OCI-LY7 (cell line): ENCODE results near the gene TXN. TPM values are rescaled to one million over a fixed set of nuclear protein-coding genes. Genes with fewer than 3 reads are reported as not detected.

Source experiments
- BruUV-seq: library from RNA; stranded (reverse); fragments of 400-500 nt; replicated peaks from 2 replicates; lab custom pipeline; 2021; lab: Mats Ljungman, UMichigan
- CTCF ChIA-PET: fragments of 300-600 bp; sonication (Branson Sonifier 250); formaldehyde crosslinking; loops from one replicate; lab custom pipeline; 2022; ENCODE audit warnings: antibody characterized with exemption; ENCODE audit not compliant: unreplicated experiment; lab: Charles Lee
- POLR2A ChIA-PET: fragments of 300-600 bp; sonication (Branson Sonifier 250); formaldehyde crosslinking; loops from one replicate; lab custom pipeline; 2022; ENCODE audit warnings: antibody characterized with exemption; lab: Charles Lee
- DNase-seq: peaks from one replicate; pipeline ENCODE4 v3.0.0-alpha.2; 2015; ENCODE audit warnings: low spot score
- H2AFZ ChIP-seq: fragments of 200-600 bp; sonication (generic), shearing (Covaris generic); 2 replicates; pipeline ENCODE4 v1.6.1; 2014; ENCODE audit warnings: mild to moderate bottlenecking, antibody characterized with exemption, low read length, moderate library complexity
- H3K27ac ChIP-seq: fragments of 200-600 bp; sonication (generic); 2 replicates; pipeline ENCODE4 v1.5.1; 2014; ENCODE audit warnings: mixed run types, low read depth, mild to moderate bottlenecking, moderate library complexity, low read length, inconsistent platforms; ENCODE audit not compliant: poor library complexity, severe bottlenecking
- H3K36me3 ChIP-seq: fragments of 200-600 bp; sonication (generic); 2 replicates; pipeline ENCODE4 v1.6.1; 2014; ENCODE audit warnings: mild to moderate bottlenecking, antibody characterized with exemption, low read length, moderate library complexity, mixed read lengths; ENCODE audit not compliant: insufficient read depth
- H3K4me1 ChIP-seq: fragments of 200-600 bp; sonication (generic); 2 replicates; pipeline ENCODE4 v1.5.1; 2014; ENCODE audit warnings: mild to moderate bottlenecking, low read length; ENCODE audit not compliant: insufficient read depth, poor library complexity, severe bottlenecking
- H3K4me2 ChIP-seq: fragments of 200-600 bp; sonication (generic); 2 replicates; pipeline ENCODE4 v1.6.1; 2014; ENCODE audit warnings: mild to moderate bottlenecking, low read length
- H3K4me3 ChIP-seq: fragments of 200-600 bp; sonication (generic); 2 replicates; pipeline ENCODE4 v1.5.1; 2014; ENCODE audit warnings: mild to moderate bottlenecking, low read depth, low read length; ENCODE audit not compliant: poor library complexity, severe bottlenecking
- H3K79me2 ChIP-seq: fragments of 200-600 bp; sonication (generic); 2 replicates; pipeline ENCODE4 v1.6.1; 2016; ENCODE audit warnings: low read depth, mild to moderate bottlenecking, low read length, moderate library complexity, mixed read lengths; ENCODE audit not compliant: insufficient read depth
- H3K9me2 ChIP-seq: fragments of 200-600 bp; sonication (generic); 2 replicates; pipeline ENCODE4 v1.6.1; 2016; ENCODE audit warnings: mild to moderate bottlenecking, low read length, mixed read lengths; ENCODE audit not compliant: insufficient read depth
- H3K9me3 ChIP-seq: fragments of 200-600 bp; sonication (generic); 2 replicates; pipeline ENCODE4 v1.6.1; 2014; ENCODE audit warnings: mild to moderate bottlenecking, mixed run types, low read length, mixed read lengths
- H4K20me1 ChIP-seq: fragments of 200-600 bp; sonication (generic); 2 replicates; pipeline ENCODE4 v1.6.1; 2014; ENCODE audit warnings: mild to moderate bottlenecking, antibody characterized with exemption, low read length, moderate library complexity, mixed read lengths; ENCODE audit not compliant: insufficient read depth
- CTCF ChIP-seq: fragments of 200-600 bp; sonication (generic); conservative IDR thresholded peaks from 2 replicates; pipeline ENCODE4 v1.5.1; 2014; ENCODE audit warnings: mild to moderate bottlenecking, antibody characterized with exemption, low read length, moderate library complexity, mixed read lengths
- EZH2phosphoT487 ChIP-seq: fragments of 200-600 bp; sonication (generic); IDR thresholded peaks from 2 replicates; pipeline ENCODE4 v1.6.1; 2018; ENCODE audit warnings: low read depth, borderline replicate concordance, mild to moderate bottlenecking, mixed run types, antibody characterized with exemption, low read length, moderate library complexity, mixed read lengths
- intact Hi-C: fragments of 100-400 bp; cut with micrococcal nuclease; formaldehyde crosslinking; loops from one replicate; pipeline ENCODE4 v1.10.0; 2022; ENCODE audit not compliant: unreplicated experiment
- total RNA-seq, 2 experiments: library from RNA; depleted of rRNA in 1 of 2; stranded (reverse); fragments of >200 nt in 1 of 2; shearing (Covaris generic) in 1 of 2; gene quantifications; 2 replicates each; pipeline ENCODE4 v1.2.3, GENCODE V29; 2014 to 2022

Gene TXN
- total RNA-seq, 2 experiments from 2014 or later, result 120 to 165 TPM

DNA sequence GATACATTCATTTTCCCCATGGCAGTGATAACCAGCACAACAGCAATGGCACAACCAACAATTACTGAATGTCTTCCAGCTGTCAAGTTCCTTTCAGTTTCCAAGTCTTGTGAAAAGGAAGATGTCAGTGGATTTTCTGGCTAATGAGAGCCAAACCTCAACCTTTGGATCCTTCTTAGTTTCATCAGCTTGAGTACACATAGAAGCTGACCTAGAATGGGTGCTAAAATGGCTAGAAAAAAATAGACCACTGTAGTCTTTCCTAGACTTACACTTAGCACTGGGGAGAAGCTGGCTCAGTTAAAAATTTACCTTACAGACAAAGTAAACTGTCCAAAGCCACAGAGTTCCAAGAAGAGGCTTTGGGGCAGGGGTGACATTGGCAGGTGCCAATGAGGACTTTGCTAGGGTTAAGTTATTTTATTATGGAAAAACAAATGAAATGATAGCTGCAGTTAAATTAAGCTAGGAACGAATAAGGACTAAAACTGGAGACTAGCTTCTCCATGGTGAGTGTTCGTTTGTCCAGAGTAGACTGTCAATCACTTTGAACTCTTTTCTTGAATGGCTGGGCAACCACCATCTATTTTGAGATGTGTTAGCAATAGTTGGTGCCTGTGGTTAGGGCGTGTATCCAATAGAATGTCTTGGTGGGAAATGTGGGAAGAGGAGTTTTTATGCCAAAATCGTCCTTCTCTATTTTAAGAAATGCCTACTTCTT, 25.9 kb upstream of the TXN start:
- no TSS peak for BruUV-seq
- H3K9me3 ChIP-seq, result no peaks in the 10 kb centered on the region
- H3K4me2 ChIP-seq, result no peak overlapping the region
- H3K4me3 ChIP-seq, result no peak overlapping the region
- no peak overlapping the region for H2AFZ ChIP-seq
- no peak for DNase-seq
- TF ChIP-seq CTCF (no peak), EZH2phosphoT487 (no peak)
- H3K4me1 ChIP-seq, result no peaks in the 10 kb centered on the region
- no peaks in the 10 kb centered on the region for H3K79me2 ChIP-seq
- H3K27ac ChIP-seq, result no peak overlapping the region
- POLR2A ChIA-PET, result interaction anchor here (0.6 to 1.2 kb wide), 3 partner anchors 8 to 25 kb away, joined by 3 to 4 read pairs (median 3); partner anchors contain the start of gene TXN
- CTCF ChIA-PET, result no interaction called here
- no peaks in the 10 kb centered on the region for H4K20me1 ChIP-seq
- intact Hi-C loops, result no loop called here
- no peaks in the 10 kb centered on the region for H3K9me2 ChIP-seq
- no peaks in the 10 kb centered on the region for H3K36me3 ChIP-seq

- no peak overlapping the region for H3K4me2 ChIP-seq
- no peak overlapping the region for H3K27ac ChIP-seq
- ChIA-PET CTCF (no interaction called here), POLR2A (interaction anchor here (1.4 kb wide), 1 partner anchor 10 kb away, joined by 3 read pairs; no protein-coding TSS in a partner anchor)
- intact Hi-C loops, result no loop called here
- no peaks in the 10 kb centered on the region for H4K20me1 ChIP-seq
- no peaks in the 10 kb centered on the region for H3K79me2 ChIP-seq
- no peaks in the 10 kb centered on the region for H3K9me3 ChIP-seq
- no peak overlapping the region for H3K4me3 ChIP-seq
- no peaks in the 10 kb centered on the region for H3K36me3 ChIP-seq
- H3K4me1 ChIP-seq, result no peaks in the 10 kb centered on the region
- TF ChIP-seq EZH2phosphoT487 (no peak), CTCF (no peak)
- no peaks in the 10 kb centered on the region for H3K9me2 ChIP-seq
- BruUV-seq, result no TSS peak
- H2AFZ ChIP-seq, result no peak overlapping the region
- DNase-seq, result no peak
Observed at GRCh38 chr9:110278080-110278707, 21.9 kb upstream of the TXN start.

- Histone ChIP-seq H3K4me3 (no peak overlapping the region), H2AFZ (no peak overlapping the region), H3K9me2 (no peaks in the 10 kb centered on the region), H3K4me2 (no peak overlapping the region), H4K20me1 (no peaks in the 10 kb centered on the region), H3K27ac (no peak overlapping the region), H3K36me3 (no peaks in the 10 kb centered on the region), H3K4me1 (no peaks in the 10 kb centered on the region), H3K79me2 (no peaks in the 10 kb centered on the region), H3K9me3 (no peaks in the 10 kb centered on the region)
- CTCF ChIA-PET, result interaction anchor here (0.6 kb wide), 1 partner anchor 129 kb away, joined by 3 read pairs; no protein-coding TSS in a partner anchor
- intact Hi-C loops, result no loop called here
- no TSS peak for BruUV-seq
- POLR2A ChIA-PET, result no interaction called here
- DNase-seq, result no peak
- TF ChIP-seq CTCF, result no peak
- no peak for TF ChIP-seq EZH2phosphoT487
Observed at GRCh38 chr9:110276781-110277180, 20.5 kb upstream of the TXN start.
